D721Med (cell line): Measurements from ENCODE around the gene GRID2.
"Not testable (repeated sequence)": the region's sequence is repeated elsewhere in the genome, so short reads cannot be mapped to it uniquely, and the experiment has no call there.

ENCODE experiments used
- DNase-seq: peaks from one replicate; pipeline ENCODE4 v3.0.0; 2011; ENCODE audit warnings: low spot score; ENCODE audit not compliant: insufficient read length
- FAIRE-seq: peaks from 2 replicates; lab custom pipeline; 2011; peaks lifted over from hg19 to GRCh38; lab: Jason Lieb, UNC
- CTCF ChIP-seq: IDR thresholded peaks from 2 replicates; pipeline ENCODE4 v1.5.1; 2012; ENCODE audit warnings: mild to moderate bottlenecking, control low read depth; ENCODE audit not compliant: insufficient read depth; ENCODE audit errors: missing control alignments

The GRID2 gene

GRCh38 chr4:93267747-93268146 is 964.0 kb downstream of the GRID2 start:
- no peak for FAIRE-seq
- no peak for TF ChIP-seq CTCF
- DNase-seq = no peak

GRCh38 chr4:93285346-93285745 is 981.6 kb downstream of the GRID2 start:
- no peak for TF ChIP-seq CTCF
- FAIRE-seq (no peak), DNase-seq (no peak)

DNA sequence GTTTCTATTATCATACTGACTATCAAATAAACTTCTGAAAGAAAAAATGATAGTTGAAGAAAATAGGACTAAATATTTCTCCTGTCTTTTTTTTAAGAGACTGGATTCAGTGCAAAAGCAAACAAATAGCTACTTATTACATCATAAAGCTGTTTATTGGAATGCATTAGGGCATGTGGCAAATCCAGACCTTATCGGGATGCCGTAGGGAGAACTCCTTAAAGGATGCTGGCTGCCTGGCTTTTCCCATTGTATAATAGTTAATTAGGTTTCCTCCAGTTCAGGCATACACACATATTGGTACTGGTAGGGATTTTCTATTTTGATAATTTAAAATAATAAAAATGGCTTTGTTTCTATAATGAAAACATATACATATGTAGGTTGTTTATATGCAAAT is 985.5 kb downstream of the GRID2 start:
- TF ChIP-seq CTCF = no peak
- no peak for DNase-seq
- no peak for FAIRE-seq

DNA sequence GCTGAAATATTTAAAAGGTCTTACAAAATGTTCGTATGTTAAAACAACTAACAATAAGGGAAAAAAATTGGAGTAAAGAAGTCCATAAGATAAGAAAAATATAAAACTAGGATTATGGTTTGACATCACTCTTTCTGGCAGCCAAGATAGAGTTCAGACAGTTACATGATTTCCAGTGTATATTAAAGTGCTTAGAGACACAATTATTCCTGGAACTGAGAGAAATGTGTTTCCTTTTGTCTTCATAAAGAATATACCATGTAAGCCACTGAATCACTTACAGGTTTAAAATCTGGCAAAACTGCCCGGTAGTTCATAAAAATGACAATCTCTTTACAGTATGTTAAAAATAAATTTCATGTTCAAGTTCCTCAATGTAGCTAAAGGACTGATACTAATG is 986.1 kb downstream of the GRID2 start:
- no peak for FAIRE-seq
- DNase-seq = no peak
- no peak for TF ChIP-seq CTCF

- no peak for FAIRE-seq
- no peak for TF ChIP-seq CTCF
- DNase-seq = no peak
Measured at GRCh38 chr4:93299118-93299517, 995.4 kb downstream of the GRID2 start.

DNA sequence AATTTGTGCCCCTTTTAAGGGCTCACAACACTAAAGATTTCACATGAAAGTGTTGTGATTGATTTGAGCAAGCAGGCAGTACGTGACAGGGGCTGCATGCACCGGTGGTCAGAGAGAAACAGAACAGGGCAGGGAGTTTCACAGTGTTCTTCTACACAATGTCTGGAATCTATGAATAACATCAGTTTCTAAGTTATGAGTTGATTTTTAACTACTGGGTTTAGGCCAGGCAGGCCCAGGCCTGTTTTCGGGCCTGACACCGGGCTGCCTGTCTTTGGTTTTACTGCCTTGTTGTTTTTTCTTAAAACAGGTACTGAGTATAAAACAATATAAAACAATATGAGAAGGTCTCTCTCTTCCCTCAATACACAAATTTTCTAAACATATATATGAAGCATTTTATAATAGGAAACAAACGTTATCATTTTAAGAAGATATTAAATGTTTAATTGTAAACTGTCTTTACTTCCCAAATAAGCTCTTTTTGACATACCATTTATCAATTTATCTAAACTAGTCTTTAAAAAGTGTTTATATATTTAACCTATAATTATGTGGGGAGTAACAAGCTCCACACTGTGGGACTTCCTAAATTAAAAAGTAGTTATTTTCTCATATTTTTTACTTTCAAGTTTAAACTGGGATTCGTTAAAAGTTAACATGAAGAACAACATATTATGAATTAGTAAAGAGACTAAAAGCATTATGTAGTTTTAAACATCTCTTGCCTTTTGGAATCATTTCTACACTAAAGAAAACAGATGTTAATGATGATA is 997.2 kb downstream of the GRID2 start:
- FAIRE-seq, DNase-seq: not testable (repeated sequence)

- FAIRE-seq = no peak
- no peak for DNase-seq
- no peak for TF ChIP-seq CTCF
Measured at GRCh38 chr4:93302310-93302709, 998.5 kb downstream of the GRID2 start.
